PC-9 (cell line): ENCODE results near the gene SLC39A1. TPM values are rescaled to one million over a fixed set of nuclear protein-coding genes. Genes with fewer than 3 reads are reported as not detected.

Source experiments
- microRNA-seq: library from miRNA; unstranded; fragments of <30 nt; microRNA quantifications from one replicate; pipeline ENCODE4 v1.2.0, GENCODE V29; 2021; ENCODE audit warnings: borderline number of aligned reads, borderline replicate concordance
- total RNA-seq: library from RNA; stranded (reverse); gene quantifications from 2 replicates; pipeline ENCODE4 v1.2.3, GENCODE V29; 2021

SLC39A1 gene
- total RNA-seq, 1 experiment from 2014 or later, result 141 TPM

Small RNA genes lying within 50 kb of the gene (microRNA-seq; reads per million reads assigned to microRNA genes)
- gene MIR6737, result not detected

Other genes with a start within 250 kb of the SLC39A1 start
- gene INTS3, start 235.5 kb downstream of the SLC39A1 start, total RNA-seq, result 62.5 and 91.7 TPM in 2 replicates
- 14.4 and 17.1 TPM in 2 replicates for gene SLC27A3, start 188.1 kb downstream of the SLC39A1 start, total RNA-seq
- 51.4 and 56.1 TPM in 2 replicates for gene GATAD2B, start 40.6 kb downstream of the SLC39A1 start, total RNA-seq
- gene DENND4B, start 16.8 kb downstream of the SLC39A1 start, total RNA-seq, result 41.3 and 52.7 TPM in 2 replicates
- gene CRTC2, start 4.9 kb downstream of the SLC39A1 start, total RNA-seq, result 44.5 and 63.6 TPM in 2 replicates
- gene CREB3L4, start 4.4 kb upstream of the SLC39A1 start, total RNA-seq, result 23.4 and 25.9 TPM in 2 replicates
- 106 and 108 TPM in 2 replicates for gene JTB, start 14.1 kb upstream of the SLC39A1 start, total RNA-seq
- gene RAB13, start 22.8 kb upstream of the SLC39A1 start, total RNA-seq, result 69.9 and 73.6 TPM in 2 replicates
- 898 and 1,409 TPM in 2 replicates for gene RPS27, start 27.2 kb upstream of the SLC39A1 start, total RNA-seq
- gene NUP210L, start 191.5 kb upstream of the SLC39A1 start, total RNA-seq, result not detected in 2 replicates
- gene TPM3, start 228.6 kb upstream of the SLC39A1 start, total RNA-seq, result 375 and 491 TPM in 2 replicates
- not detected in 2 replicates for gene CFAP141, start 242.8 kb upstream of the SLC39A1 start, total RNA-seq